GM23338 (cell line): ENCODE measurements around the gene CDH23. TPM values are rescaled to one million over a fixed set of nuclear protein-coding genes. Genes with fewer than 3 reads are reported as not detected.

ENCODE experiments used
- ATAC-seq: fragments of 200-7000 bp; cut with Tn5 transposase; 3 replicates; pipeline ENCODE4 v1.9.1; 2020
- DNase-seq: peaks from one replicate; pipeline ENCODE4 v3.0.0-alpha.2; 2015; ENCODE audit warnings: low spot score
- H2AFZ ChIP-seq: fragments of 200-600 bp; sonication (generic); 2 replicates; pipeline ENCODE4 v1.8.0; 2016; ENCODE audit warnings: antibody characterized with exemption, mild to moderate bottlenecking, moderate library complexity
- H3F3A ChIP-seq: fragments of 200-600 bp; sonication (generic); replicated peaks from 2 replicates; pipeline ENCODE4 v1.8.0; 2017; ENCODE audit warnings: antibody characterized with exemption, mixed run types, low read depth
- H3K27ac ChIP-seq: fragments of 200-600 bp; sonication (generic); 2 replicates; pipeline ENCODE4 v1.6.1; 2016; ENCODE audit warnings: low read depth
- H3K27me3 ChIP-seq: fragments of 200-600 bp; sonication (generic); 2 replicates; pipeline ENCODE4 v1.8.0; 2016; ENCODE audit warnings: mild to moderate bottlenecking, mixed run types, moderate library complexity; ENCODE audit not compliant: insufficient read depth
- H3K36me3 ChIP-seq: fragments of 200-600 bp; sonication (generic); 2 replicates; pipeline ENCODE4 v1.8.0; 2016; ENCODE audit warnings: mild to moderate bottlenecking; ENCODE audit not compliant: insufficient read depth
- H3K4me1 ChIP-seq: fragments of 200-600 bp; sonication (generic); 2 replicates; pipeline ENCODE4 v1.8.0; 2016; ENCODE audit warnings: mild to moderate bottlenecking, moderate library complexity; ENCODE audit not compliant: insufficient read depth
- H3K4me2 ChIP-seq: fragments of 200-600 bp; sonication (generic); 2 replicates; pipeline ENCODE4 v1.7.1; 2017; ENCODE audit warnings: mixed run types
- H3K4me3 ChIP-seq: fragments of 200-600 bp; sonication (generic); 2 replicates; pipeline ENCODE4 v1.6.1; 2016; ENCODE audit warnings: mixed run types
- H3K79me2 ChIP-seq: fragments of 200-600 bp; sonication (generic); replicated peaks from 2 replicates; pipeline ENCODE4 v1.8.0; 2017; ENCODE audit warnings: mild to moderate bottlenecking; ENCODE audit not compliant: insufficient read depth
- H3K9me2 ChIP-seq: fragments of 200-600 bp; sonication (generic); 2 replicates; pipeline ENCODE4 v1.8.0; 2017; ENCODE audit not compliant: insufficient read depth
- H4K20me1 ChIP-seq: fragments of 200-600 bp; sonication (generic); replicated peaks from 2 replicates; pipeline ENCODE4 v1.8.0; 2017; ENCODE audit warnings: mild to moderate bottlenecking; ENCODE audit not compliant: insufficient read depth
- H3K27ac Mint-ChIP-seq: 2 replicates; pipeline ENCODE4 v1.8.0; 2020; ENCODE audit warnings: inconsistent platforms, mild to moderate bottlenecking, moderate library complexity, mixed read lengths
- H3K27me3 Mint-ChIP-seq: 3 replicates; pipeline ENCODE4 v1.8.0; 2022; ENCODE audit warnings: low read depth, mild to moderate bottlenecking, moderate library complexity, mixed read lengths, inconsistent platforms; ENCODE audit not compliant: insufficient read depth, poor library complexity
- H3K36me3 Mint-ChIP-seq: 3 replicates; pipeline ENCODE4 v1.8.0; 2021; ENCODE audit warnings: low read depth, mild to moderate bottlenecking, inconsistent platforms, moderate library complexity, mixed read lengths
- H3K4me1 Mint-ChIP-seq: 3 replicates; pipeline ENCODE4 v1.8.0; 2020; ENCODE audit warnings: mild to moderate bottlenecking, inconsistent platforms, mixed read lengths
- H3K4me3 Mint-ChIP-seq: 3 replicates; pipeline ENCODE4 v1.8.0; 2021; ENCODE audit warnings: moderate library complexity, mild to moderate bottlenecking, inconsistent platforms, mixed read lengths
- H3K9me3 Mint-ChIP-seq: 3 replicates; pipeline ENCODE4 v1.8.0; 2020; ENCODE audit warnings: moderate library complexity, mild to moderate bottlenecking, inconsistent platforms, mixed read lengths
- CREB1 ChIP-seq: fragments of 250-450 bp; sonication (Bioruptor Pico); IDR thresholded peaks from 2 replicates; pipeline ENCODE4 v1.5.0; 2020; ENCODE audit warnings: low read depth, mild to moderate bottlenecking, moderate library complexity
- EZH2 ChIP-seq: fragments of 200-600 bp; sonication (generic); IDR thresholded peaks from one replicate; pipeline ENCODE4 v1.8.0; 2017; ENCODE audit warnings: antibody characterized with exemption, mild to moderate bottlenecking, low read depth; ENCODE audit not compliant: unreplicated experiment
- EZH2phosphoT487 ChIP-seq: fragments of 200-600 bp; sonication (generic); IDR thresholded peaks from one replicate; pipeline ENCODE4 v1.8.1; 2018; ENCODE audit warnings: antibody characterized with exemption; ENCODE audit not compliant: unreplicated experiment
- JUNB ChIP-seq: IDR thresholded peaks from one replicate; pipeline ENCODE4 v1.6.1; 2016; ENCODE audit warnings: antibody characterized with exemption; ENCODE audit not compliant: unreplicated experiment
- POLR2AphosphoS5 ChIP-seq: IDR thresholded peaks from 2 replicates; pipeline ENCODE4 v1.6.1; 2016; ENCODE audit warnings: antibody characterized with exemption, low read depth
- REST ChIP-seq: IDR thresholded peaks from one replicate; pipeline ENCODE4 v1.6.1; 2018; ENCODE audit warnings: antibody characterized with exemption; ENCODE audit not compliant: unreplicated experiment
- STAT1 ChIP-seq: IDR thresholded peaks from one replicate; pipeline ENCODE4 v1.6.1; 2016; ENCODE audit warnings: antibody characterized with exemption; ENCODE audit not compliant: unreplicated experiment
- ZNF114 ChIP-seq: fragments of 250-450 bp; sonication (Bioruptor Pico); IDR thresholded peaks from 2 replicates; pipeline ENCODE4 v1.5.0; 2020; ENCODE audit warnings: mild to moderate bottlenecking, moderate library complexity
- ZNF331 ChIP-seq: fragments of 250-450 bp; sonication (Bioruptor Pico); IDR thresholded peaks from 2 replicates; pipeline ENCODE4 v1.5.0; 2020; ENCODE audit warnings: low read depth, mild to moderate bottlenecking, moderate library complexity
- polyA plus RNA-seq: library from polyadenylated mRNA; unstranded; fragments of >200 nt; fragmentation: Nextera tagmentation; extraction: Ambion mirVana; gene quantifications from 2 replicates; pipeline ENCODE4 v1.2.1, GENCODE V29; 2016
- total RNA-seq: library from RNA; depleted of rRNA; stranded (reverse); fragments of >200 nt; shearing (Covaris generic); gene quantifications from 2 replicates; pipeline ENCODE4 v1.2.3, GENCODE V29; 2014
- TF ChIP-seq, protein P1 (sequence below): fragments of 250-450 bp; sonication (Bioruptor Pico); IDR thresholded peaks from 2 replicates; pipeline ENCODE4 v1.5.0; 2020; ENCODE audit warnings: mild to moderate bottlenecking, moderate library complexity
- TF ChIP-seq, protein P2 (sequence below): IDR thresholded peaks from 2 replicates; pipeline ENCODE4 v1.6.1; 2016; ENCODE audit warnings: antibody characterized with exemption

CDH23 gene
- total and polyA plus RNA-seq, 2 experiments from 2014 or later: 0.95 to 4.3 TPM

GRCh38 chr10:71834343-71834674 is 437.6 kb downstream of the CDH23 start:
- Mint-ChIP-seq H3K27me3 (peaks cover 11% of the 10 kb centered on the region), H3K4me3 (no peak overlapping the region), H3K36me3 (peaks cover 30% of the 10 kb centered on the region), H3K4me1 (peaks cover 34% of the 10 kb centered on the region), H3K9me3 (no peaks in the 10 kb centered on the region), H3K27ac (no peak overlapping the region)
- Histone ChIP-seq H3K9me2 (no peaks in the 10 kb centered on the region), H2AFZ (no peak overlapping the region), H3K27ac (no peak overlapping the region), H3K4me3 (no peak overlapping the region), H4K20me1 (peaks cover 73% of the 10 kb centered on the region), H3K4me2 (no peak overlapping the region), H3K79me2 (peaks cover 81% of the 10 kb centered on the region), H3F3A (no peaks in the 10 kb centered on the region), H3K4me1 (peaks cover 30% of the 10 kb centered on the region), H3K36me3 (peaks cover 19% of the 10 kb centered on the region), H3K27me3 (no peaks in the 10 kb centered on the region)
- DNase-seq (no peak), ATAC-seq (no peak)
- TF ChIP-seq EZH2: no peak
- no peak for TF ChIP-seq JUNB
- no peak for TF ChIP-seq CREB1 (CRISPR knock-in tag)
- no peak for TF ChIP-seq STAT1
- TF ChIP-seq, protein P1, sequence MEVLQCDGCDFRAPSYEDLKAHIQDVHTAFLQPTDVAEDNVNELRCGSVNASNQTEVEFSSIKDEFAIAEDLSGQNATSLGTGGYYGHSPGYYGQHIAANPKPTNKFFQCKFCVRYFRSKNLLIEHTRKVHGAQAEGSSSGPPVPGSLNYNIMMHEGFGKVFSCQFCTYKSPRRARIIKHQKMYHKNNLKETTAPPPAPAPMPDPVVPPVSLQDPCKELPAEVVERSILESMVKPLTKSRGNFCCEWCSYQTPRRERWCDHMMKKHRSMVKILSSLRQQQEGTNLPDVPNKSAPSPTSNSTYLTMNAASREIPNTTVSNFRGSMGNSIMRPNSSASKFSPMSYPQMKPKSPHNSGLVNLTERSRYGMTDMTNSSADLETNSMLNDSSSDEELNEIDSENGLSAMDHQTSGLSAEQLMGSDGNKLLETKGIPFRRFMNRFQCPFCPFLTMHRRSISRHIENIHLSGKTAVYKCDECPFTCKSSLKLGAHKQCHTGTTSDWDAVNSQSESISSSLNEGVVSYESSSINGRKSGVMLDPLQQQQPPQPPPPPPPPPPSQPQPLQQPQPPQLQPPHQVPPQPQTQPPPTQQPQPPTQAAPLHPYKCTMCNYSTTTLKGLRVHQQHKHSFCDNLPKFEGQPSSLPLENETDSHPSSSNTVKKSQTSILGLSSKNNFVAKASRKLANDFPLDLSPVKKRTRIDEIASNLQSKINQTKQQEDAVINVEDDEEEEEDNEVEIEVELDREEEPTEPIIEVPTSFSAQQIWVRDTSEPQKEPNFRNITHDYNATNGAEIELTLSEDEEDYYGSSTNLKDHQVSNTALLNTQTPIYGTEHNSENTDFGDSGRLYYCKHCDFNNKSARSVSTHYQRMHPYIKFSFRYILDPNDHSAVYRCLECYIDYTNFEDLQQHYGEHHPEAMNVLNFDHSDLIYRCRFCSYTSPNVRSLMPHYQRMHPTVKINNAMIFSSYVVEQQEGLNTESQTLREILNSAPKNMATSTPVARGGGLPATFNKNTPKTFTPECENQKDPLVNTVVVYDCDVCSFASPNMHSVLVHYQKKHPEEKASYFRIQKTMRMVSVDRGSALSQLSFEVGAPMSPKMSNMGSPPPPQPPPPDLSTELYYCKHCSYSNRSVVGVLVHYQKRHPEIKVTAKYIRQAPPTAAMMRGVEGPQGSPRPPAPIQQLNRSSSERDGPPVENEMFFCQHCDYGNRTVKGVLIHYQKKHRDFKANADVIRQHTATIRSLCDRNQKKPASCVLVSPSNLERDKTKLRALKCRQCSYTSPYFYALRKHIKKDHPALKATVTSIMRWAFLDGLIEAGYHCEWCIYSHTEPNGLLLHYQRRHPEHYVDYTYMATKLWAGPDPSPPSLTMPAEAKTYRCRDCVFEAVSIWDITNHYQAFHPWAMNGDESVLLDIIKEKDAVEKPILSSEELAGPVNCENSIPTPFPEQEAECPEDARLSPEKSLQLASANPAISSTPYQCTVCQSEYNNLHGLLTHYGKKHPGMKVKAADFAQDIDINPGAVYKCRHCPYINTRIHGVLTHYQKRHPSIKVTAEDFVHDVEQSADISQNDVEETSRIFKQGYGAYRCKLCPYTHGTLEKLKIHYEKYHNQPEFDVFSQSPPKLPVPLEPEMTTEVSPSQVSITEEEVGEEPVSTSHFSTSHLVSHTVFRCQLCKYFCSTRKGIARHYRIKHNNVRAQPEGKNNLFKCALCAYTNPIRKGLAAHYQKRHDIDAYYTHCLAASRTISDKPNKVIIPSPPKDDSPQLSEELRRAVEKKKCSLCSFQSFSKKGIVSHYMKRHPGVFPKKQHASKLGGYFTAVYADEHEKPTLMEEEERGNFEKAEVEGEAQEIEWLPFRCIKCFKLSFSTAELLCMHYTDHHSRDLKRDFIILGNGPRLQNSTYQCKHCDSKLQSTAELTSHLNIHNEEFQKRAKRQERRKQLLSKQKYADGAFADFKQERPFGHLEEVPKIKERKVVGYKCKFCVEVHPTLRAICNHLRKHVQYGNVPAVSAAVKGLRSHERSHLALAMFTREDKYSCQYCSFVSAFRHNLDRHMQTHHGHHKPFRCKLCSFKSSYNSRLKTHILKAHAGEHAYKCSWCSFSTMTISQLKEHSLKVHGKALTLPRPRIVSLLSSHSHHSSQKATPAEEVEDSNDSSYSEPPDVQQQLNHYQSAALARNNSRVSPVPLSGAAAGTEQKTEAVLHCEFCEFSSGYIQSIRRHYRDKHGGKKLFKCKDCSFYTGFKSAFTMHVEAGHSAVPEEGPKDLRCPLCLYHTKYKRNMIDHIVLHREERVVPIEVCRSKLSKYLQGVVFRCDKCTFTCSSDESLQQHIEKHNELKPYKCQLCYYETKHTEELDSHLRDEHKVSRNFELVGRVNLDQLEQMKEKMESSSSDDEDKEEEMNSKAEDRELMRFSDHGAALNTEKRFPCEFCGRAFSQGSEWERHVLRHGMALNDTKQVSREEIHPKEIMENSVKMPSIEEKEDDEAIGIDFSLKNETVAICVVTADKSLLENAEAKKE (CRISPR knock-in tag): no peak
- no peak for TF ChIP-seq POLR2AphosphoS5
- no peak for TF ChIP-seq ZNF114
- TF ChIP-seq, protein P2, sequence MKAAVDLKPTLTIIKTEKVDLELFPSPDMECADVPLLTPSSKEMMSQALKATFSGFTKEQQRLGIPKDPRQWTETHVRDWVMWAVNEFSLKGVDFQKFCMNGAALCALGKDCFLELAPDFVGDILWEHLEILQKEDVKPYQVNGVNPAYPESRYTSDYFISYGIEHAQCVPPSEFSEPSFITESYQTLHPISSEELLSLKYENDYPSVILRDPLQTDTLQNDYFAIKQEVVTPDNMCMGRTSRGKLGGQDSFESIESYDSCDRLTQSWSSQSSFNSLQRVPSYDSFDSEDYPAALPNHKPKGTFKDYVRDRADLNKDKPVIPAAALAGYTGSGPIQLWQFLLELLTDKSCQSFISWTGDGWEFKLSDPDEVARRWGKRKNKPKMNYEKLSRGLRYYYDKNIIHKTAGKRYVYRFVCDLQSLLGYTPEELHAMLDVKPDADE: no peak
- TF ChIP-seq EZH2phosphoT487: no peak
- TF ChIP-seq ZNF331 (CRISPR knock-in tag): no peak
- no peak for TF ChIP-seq REST
